K562 (cell line): ENCODE measurements around the gene C1orf50. TPM values are rescaled to one million over a fixed set of nuclear protein-coding genes. Genes with fewer than 3 reads are reported as not detected.

Experiments used
- ADNP ChIP-seq: fragments of 200-800 bp; sonication (Bioruptor generic); IDR thresholded peaks from 2 replicates; pipeline ENCODE4 v1.6.1; 2016; ENCODE audit warnings: missing genetic modification characterization, missing compliant biosample characterization
- ARHGAP35 ChIP-seq: fragments of 450-650 bp; IDR thresholded peaks from 2 replicates; pipeline ENCODE4 v1.6.1; 2018; ENCODE audit not compliant: partially characterized antibody
- HDAC1 ChIP-seq, 2 experiments: fragments of 450-650 bp; IDR thresholded peaks; 2 replicates each; pipeline ENCODE4 v1.6.1; 2016 to 2017; ENCODE audit warnings: inconsistent platforms in 1 of 2, mild to moderate bottlenecking in 1 of 2, moderate library complexity in 1 of 2
- NONO ChIP-seq, 2 experiments: fragments of 200-400 bp in 1 of 2; fragments of 450-650 bp in 1 of 2; formaldehyde crosslinking in 1 of 2; IDR thresholded peaks; 2 replicates each; pipeline ENCODE4 v1.6.1; 2017; ENCODE audit warnings: low read depth in 2 of 2, mild to moderate bottlenecking in 2 of 2, moderate library complexity in 2 of 2, low read length in 1 of 2
- NUFIP1 ChIP-seq: fragments of 450-650 bp; IDR thresholded peaks from 2 replicates; pipeline ENCODE4 v1.6.1; 2018; ENCODE audit not compliant: partially characterized antibody
- SRSF3 ChIP-seq: fragments of 200-400 bp; formaldehyde crosslinking; IDR thresholded peaks from 2 replicates; pipeline ENCODE4 v1.6.1; 2016; ENCODE audit warnings: mild to moderate bottlenecking, low read length, moderate library complexity; ENCODE audit not compliant: insufficient read depth
- STAG1 ChIP-seq: sonication (generic); formaldehyde crosslinking; IDR thresholded peaks from 2 replicates; pipeline ENCODE4 v1.5.0; 2020; ENCODE audit warnings: missing genetic modification reagents, borderline replicate concordance
- polyA plus RNA-seq, 8 experiments: library from polyadenylated mRNA; depleted of rRNA in 4 of 8; stranded (reverse) in 5 of 8; unstranded in 3 of 8; fragments of >200 nt; fragmentation: Nextera tagmentation in 2 of 8; fragmentation: Illumina TruSeq in 1 of 8; extraction: Ambion mirVana in 2 of 8; extraction: Trizol in 1 of 8; gene quantifications; 2 replicates each; pipeline versions ENCODE4 v1.2.1 to v1.2.3, GENCODE V29; 2011 to 2014; ENCODE audit warnings: inconsistent platforms in 1 of 8, missing spikeins in 1 of 8
- total RNA-seq, 7 experiments: library from RNA; depleted of rRNA in 6 of 7; stranded (reverse); fragments of >200 nt in 6 of 7; fragmentation: Illumina TruSeq in 2 of 7; extraction: Trizol in 2 of 7; gene quantifications; 2 replicates each; pipeline versions ENCODE4 v1.2.1 to v1.2.3, GENCODE V29; 2011 to 2021; ENCODE audit warnings: low replicate concordance in 1 of 7
- TF ChIP-seq, protein P1 (sequence below): IDR thresholded peaks from 3 replicates; pipeline ENCODE4 v1.6.1; 2011; ENCODE audit warnings: borderline replicate concordance, mild to moderate bottlenecking, moderate library complexity; ENCODE audit not compliant: insufficient read length; ENCODE audit errors: extremely low read depth
- TF ChIP-seq, protein P2 (sequence below): IDR thresholded peaks from 2 replicates; pipeline ENCODE4 v1.6.1; 2014; ENCODE audit warnings: antibody characterized with exemption
- TF ChIP-seq, protein P3 (sequence below): fragments of 450-650 bp; formaldehyde crosslinking; IDR thresholded peaks from 2 replicates; pipeline ENCODE4 v1.4.0; 2020; ENCODE audit warnings: mild to moderate bottlenecking, moderate library complexity
- TF ChIP-seq, protein P4 (sequence below), 2 experiments: fragments of 450-650 bp; formaldehyde crosslinking in 1 of 2; IDR thresholded peaks; 2 replicates each; pipeline versions ENCODE4 v1.4.0 to v1.6.1; 2014 to 2020; ENCODE audit warnings: mild to moderate bottlenecking in 2 of 2, borderline replicate concordance in 1 of 2, low read depth in 1 of 2
- TF ChIP-seq, protein P5 (sequence below): fragments of 250-450 bp; sonication (Bioruptor Pico); IDR thresholded peaks from 2 replicates; pipeline ENCODE4 v1.8.0; 2022; ENCODE audit warnings: moderate library complexity, mild to moderate bottlenecking, inconsistent platforms

C1orf50 gene
- total and polyA plus RNA-seq, 9 of the 15 experiments (the other 6 are each of a cell fraction or from before 2014, with no cell fraction given): 0.55 to 13.9 (median 5.2) TPM

DNA sequence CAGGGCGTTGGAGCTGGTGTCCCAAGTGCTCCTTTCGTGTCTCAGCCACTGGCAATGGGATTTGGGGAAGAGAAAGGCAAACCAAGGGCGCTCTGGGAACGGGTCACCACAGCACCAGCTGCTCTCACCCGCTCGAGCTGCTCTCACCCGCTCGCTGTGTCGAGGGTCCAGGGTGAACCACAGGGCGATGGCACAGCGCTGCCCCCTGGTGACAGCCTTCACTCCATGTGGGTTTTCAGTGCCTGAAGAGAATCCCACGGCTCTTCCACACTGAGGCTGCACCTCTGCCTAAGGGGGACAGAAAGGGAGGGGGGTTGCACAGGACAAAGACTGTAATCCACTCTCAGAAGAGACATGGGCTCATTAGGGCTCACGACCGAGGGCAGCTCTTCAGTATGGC lies 19.9 kb upstream of the C1orf50 start (continued):
- TF ChIP-seq NUFIP1 (no peak), SRSF3 (no peak), ARHGAP35 (no peak), ADNP (no peak), HDAC1 (IDR thresholded peaks at IDR 0.05) (no peak), NONO (IDR thresholded peaks at IDR 0.05; ENCODE audit: low read depth in 2 of 2, low read length in 1 of 2) (no peak), STAG1 (CRISPR knock-in tag) (peak; percentile 43; the same call in 1 of the 2 replicates)
- TF ChIP-seq, protein P1, sequence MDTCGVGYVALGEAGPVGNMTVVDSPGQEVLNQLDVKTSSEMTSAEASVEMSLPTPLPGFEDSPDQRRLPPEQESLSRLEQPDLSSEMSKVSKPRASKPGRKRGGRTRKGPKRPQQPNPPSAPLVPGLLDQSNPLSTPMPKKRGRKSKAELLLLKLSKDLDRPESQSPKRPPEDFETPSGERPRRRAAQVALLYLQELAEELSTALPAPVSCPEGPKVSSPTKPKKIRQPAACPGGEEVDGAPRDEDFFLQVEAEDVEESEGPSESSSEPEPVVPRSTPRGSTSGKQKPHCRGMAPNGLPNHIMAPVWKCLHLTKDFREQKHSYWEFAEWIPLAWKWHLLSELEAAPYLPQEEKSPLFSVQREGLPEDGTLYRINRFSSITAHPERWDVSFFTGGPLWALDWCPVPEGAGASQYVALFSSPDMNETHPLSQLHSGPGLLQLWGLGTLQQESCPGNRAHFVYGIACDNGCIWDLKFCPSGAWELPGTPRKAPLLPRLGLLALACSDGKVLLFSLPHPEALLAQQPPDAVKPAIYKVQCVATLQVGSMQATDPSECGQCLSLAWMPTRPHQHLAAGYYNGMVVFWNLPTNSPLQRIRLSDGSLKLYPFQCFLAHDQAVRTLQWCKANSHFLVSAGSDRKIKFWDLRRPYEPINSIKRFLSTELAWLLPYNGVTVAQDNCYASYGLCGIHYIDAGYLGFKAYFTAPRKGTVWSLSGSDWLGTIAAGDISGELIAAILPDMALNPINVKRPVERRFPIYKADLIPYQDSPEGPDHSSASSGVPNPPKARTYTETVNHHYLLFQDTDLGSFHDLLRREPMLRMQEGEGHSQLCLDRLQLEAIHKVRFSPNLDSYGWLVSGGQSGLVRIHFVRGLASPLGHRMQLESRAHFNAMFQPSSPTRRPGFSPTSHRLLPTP: no peak
- TF ChIP-seq, protein P2, sequence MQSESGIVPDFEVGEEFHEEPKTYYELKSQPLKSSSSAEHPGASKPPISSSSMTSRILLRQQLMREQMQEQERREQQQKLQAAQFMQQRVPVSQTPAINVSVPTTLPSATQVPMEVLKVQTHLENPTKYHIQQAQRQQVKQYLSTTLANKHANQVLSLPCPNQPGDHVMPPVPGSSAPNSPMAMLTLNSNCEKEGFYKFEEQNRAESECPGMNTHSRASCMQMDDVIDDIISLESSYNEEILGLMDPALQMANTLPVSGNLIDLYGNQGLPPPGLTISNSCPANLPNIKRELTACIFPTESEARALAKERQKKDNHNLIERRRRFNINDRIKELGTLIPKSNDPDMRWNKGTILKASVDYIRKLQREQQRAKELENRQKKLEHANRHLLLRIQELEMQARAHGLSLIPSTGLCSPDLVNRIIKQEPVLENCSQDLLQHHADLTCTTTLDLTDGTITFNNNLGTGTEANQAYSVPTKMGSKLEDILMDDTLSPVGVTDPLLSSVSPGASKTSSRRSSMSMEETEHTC: no peak
- TF ChIP-seq, protein P3, sequence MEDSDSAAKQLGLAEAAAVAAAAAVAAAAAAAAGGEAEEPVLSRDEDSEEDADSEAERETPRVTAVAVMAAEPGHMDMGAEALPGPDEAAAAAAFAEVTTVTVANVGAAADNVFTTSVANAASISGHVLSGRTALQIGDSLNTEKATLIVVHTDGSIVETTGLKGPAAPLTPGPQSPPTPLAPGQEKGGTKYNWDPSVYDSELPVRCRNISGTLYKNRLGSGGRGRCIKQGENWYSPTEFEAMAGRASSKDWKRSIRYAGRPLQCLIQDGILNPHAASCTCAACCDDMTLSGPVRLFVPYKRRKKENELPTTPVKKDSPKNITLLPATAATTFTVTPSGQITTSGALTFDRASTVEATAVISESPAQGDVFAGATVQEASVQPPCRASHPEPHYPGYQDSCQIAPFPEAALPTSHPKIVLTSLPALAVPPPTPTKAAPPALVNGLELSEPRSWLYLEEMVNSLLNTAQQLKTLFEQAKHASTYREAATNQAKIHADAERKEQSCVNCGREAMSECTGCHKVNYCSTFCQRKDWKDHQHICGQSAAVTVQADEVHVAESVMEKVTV: peak; percentile 40; the same call in 1 of the 2 replicates
- TF ChIP-seq, protein P4, sequence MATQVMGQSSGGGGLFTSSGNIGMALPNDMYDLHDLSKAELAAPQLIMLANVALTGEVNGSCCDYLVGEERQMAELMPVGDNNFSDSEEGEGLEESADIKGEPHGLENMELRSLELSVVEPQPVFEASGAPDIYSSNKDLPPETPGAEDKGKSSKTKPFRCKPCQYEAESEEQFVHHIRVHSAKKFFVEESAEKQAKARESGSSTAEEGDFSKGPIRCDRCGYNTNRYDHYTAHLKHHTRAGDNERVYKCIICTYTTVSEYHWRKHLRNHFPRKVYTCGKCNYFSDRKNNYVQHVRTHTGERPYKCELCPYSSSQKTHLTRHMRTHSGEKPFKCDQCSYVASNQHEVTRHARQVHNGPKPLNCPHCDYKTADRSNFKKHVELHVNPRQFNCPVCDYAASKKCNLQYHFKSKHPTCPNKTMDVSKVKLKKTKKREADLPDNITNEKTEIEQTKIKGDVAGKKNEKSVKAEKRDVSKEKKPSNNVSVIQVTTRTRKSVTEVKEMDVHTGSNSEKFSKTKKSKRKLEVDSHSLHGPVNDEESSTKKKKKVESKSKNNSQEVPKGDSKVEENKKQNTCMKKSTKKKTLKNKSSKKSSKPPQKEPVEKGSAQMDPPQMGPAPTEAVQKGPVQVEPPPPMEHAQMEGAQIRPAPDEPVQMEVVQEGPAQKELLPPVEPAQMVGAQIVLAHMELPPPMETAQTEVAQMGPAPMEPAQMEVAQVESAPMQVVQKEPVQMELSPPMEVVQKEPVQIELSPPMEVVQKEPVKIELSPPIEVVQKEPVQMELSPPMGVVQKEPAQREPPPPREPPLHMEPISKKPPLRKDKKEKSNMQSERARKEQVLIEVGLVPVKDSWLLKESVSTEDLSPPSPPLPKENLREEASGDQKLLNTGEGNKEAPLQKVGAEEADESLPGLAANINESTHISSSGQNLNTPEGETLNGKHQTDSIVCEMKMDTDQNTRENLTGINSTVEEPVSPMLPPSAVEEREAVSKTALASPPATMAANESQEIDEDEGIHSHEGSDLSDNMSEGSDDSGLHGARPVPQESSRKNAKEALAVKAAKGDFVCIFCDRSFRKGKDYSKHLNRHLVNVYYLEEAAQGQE (IDR thresholded peaks at IDR 0.05; ENCODE audit: borderline replicate concordance): peak; percentile 64
- TF ChIP-seq, protein P4 (CRISPR knock-in tag; IDR thresholded peaks at IDR 0.05; ENCODE audit: low read depth): no peak
- TF ChIP-seq, protein P5, sequence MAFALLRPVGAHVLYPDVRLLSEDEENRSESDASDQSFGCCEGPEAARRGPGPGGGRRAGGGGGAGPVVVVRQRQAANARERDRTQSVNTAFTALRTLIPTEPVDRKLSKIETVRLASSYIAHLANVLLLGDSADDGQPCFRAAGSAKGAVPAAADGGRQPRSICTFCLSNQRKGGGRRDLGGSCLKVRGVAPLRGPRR (CRISPR knock-in tag): no peak
